GM19238 (cell line): Measurements from ENCODE around the gene MCOLN1.

Experiments
- DNase-seq: peaks from one replicate; pipeline ENCODE4 v3.0.0; 2011; ENCODE audit warnings: low spot score; ENCODE audit not compliant: insufficient read length

MCOLN1 gene

DNA sequence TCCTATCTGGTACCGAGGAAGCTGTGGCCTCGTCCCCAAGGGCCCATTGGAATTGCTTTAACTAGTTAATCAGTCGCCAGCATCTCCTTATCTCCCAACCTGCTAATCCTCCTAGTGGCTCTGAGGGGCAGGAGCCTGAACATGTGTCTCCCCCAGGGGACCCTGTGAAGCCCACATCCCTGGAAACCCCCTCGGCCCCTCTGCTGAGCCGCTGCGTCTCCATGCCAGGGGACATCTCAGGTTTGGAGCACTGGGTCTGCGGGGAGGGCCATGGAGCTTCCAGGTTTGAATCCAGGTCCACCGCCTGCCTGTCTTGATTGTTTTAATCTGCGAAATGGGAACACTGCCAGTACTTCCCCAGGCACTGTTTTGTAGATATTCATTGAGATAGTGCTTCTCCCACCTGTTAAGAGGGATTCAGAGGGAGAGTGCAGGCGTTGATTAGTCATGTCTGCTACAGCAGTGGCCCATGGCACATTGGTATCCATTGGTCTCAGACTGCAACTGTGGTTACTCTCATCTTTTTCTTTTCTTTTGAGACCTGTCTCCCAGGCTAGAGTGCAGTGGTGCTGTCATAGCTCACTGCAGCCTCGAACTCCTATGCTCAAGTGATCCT is 19.5 kb downstream of the MCOLN1 start:
- DNase-seq, result no peak

DNA sequence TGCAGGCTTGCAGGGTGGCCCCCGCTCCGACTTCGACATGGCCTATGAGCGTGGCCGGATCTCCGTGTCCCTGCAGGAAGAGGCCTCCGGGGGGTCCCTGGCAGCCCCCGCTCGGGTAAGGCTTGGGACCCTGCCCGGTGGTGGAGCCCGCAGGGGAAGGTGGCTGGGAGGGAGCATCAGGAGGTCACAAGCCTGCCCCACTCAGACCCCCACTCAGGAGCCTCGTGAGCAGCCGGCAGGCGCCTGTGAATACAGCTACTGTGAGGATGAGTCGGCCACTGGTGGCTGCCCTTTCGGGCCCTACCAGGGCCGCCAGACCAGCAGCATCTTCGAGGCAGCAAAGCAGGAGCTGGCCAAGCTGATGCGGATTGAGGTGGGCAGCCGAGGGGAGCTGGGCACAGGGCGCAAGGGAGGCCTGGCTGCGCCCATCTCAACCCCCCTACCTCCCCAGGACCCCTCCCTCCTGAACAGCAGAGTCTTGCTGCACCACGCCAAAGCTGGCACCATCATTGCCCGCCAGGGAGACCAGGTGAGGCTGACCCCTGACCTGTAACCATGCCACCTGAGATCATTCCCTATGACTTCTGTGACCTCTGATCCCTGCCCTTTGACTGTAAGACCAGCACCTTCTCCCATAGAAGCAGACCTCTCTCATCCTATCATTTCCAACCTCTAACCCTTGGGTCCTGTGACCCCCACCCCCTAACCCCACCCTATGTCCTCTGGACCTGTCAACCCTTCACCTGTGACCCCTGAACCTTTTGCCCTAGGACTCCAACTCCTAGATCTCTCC is 20.3 kb downstream of the MCOLN1 start:
- DNase-seq, result no peak

DNA sequence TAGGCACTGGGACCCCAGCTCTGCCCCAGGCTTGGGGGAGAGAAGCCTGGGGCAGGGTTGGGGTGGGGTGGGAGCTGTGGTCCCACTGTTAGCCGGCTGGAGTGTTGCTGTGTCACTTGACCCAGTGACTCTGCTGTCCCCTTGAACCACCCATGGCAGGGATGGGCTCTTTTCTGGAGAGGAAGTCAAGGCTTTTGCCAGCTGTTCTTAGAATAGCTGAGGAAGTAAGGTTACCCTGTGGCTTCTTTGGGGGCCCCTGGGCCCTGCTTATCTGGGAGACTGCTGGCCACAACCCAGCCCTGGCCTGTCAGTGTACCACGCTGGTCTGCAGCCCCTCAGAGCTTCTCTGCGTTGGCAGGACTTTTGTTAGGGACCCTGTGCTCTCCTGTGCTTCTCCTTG is 22.2 kb downstream of the MCOLN1 start:
- DNase-seq, result no peak

- DNase-seq, result no peak
These were observed 22.9 kb downstream of the MCOLN1 start for GRCh38 chr19:7545300-7545699.

- DNase-seq, result no peak
These were observed 23.5 kb downstream of the MCOLN1 start for GRCh38 chr19:7545904-7546303.

GRCh38 chr19:7547159-7547558 is 24.7 kb downstream of the MCOLN1 start:
- DNase-seq, result no peak

GRCh38 chr19:7549429-7550148 is 27.2 kb downstream of the MCOLN1 start:
- no peak for DNase-seq

- no peak for DNase-seq
These were observed 27.8 kb downstream of the MCOLN1 start for GRCh38 chr19:7550169-7550770.

DNA sequence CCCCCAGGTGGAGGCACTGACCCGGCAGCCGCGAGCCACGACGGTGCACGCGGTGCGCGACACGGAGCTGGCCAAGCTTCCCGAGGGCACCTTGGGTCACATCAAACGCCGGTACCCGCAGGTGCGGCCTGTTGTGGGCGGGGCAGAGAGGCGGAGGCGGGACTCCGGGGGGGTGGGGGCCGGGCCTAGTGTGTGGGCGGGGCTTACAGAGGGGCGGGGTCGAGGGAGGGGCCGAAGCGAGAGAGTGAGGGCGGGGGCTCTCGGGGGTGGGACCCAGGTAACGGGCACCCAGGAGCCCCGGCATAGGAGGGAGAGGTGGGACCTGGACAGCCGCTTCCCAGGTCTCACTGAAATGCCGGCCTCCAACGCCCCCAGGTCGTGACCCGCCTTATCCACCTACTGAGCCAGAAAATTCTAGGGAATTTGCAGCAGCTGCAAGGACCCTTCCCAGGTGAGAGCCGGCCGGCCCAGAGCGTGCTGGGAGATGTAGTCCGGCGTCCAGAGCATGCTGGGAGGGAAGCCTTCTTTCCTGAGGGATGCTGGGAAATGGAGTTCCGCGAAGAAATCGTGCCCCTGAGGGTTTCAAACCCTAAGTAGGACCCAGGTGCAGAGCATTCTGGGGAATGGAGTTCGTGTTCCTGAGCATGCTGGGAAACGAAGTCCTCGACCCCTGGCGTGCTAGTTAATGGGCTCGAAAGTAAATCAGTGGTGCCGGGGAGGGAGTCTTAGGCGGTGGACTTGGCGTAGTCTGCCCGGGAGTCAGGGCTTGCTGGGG is 28.8 kb downstream of the MCOLN1 start:
- peak; percentile 69 for DNase-seq

DNA sequence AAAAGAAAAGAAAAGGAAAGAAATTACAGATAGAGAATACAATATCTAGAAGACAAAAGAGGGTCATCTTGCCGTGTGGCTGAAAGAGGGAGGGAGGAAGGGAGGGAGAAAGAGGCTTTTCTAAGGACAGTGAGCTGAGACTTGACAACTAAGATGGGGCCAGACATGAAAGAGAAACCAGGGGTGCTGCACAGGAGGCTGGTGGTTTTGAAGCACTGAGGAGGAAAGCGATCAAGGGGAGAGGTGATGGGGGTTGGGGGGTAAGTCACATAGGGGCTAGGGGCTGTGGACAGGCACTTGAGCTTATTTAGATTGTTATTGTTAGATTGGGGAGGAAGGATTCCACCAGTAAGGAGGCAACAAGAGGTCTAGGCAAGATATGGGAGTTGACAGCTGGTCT is 30.4 kb downstream of the MCOLN1 start:
- DNase-seq, result peak; percentile 52

GRCh38 chr19:7554565-7554964 is 32.1 kb downstream of the MCOLN1 start:
- DNase-seq, result no peak

DNA sequence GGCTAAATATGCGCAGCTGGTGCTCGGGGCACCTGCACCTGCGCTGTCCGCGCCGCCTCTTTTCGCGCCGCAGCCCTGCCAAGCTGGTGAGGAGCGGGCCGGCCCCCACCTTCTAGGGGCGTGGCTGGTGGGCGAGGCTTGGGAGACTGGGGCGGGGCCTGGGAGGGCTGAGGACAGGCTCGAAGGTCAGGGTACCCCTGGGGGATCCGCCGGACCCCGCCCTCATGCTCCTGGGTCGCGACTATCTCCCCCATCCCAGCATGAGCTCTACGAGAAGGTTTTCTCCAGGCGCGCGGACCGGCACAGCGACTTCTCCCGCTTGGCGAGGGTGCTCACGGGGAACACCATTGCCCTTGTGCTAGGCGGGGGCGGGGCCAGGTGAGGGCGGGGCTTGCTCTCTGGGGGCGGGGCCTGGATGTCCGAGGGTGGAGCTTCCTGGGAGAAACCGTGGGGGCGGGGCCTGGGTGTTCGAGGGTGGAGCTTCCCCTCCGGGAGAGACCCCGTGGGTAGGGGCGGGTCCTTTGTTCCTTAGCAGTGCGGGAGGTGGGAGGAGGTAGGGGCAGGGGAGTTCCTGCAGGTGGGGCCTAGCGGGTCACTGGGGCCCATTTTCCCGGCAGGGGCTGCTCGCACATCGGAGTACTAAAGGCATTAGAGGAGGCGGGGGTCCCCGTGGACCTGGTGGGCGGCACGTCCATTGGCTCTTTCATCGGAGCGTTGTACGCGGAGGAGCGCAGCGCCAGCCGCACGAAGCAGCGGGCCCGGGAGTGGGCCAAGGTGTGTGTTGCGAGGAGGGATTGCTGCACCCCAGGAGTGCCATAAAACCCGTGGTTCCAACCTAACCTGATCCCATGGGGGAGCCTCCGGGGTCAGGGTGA is 32.8 kb downstream of the MCOLN1 start:
- DNase-seq, result no peak

DNA sequence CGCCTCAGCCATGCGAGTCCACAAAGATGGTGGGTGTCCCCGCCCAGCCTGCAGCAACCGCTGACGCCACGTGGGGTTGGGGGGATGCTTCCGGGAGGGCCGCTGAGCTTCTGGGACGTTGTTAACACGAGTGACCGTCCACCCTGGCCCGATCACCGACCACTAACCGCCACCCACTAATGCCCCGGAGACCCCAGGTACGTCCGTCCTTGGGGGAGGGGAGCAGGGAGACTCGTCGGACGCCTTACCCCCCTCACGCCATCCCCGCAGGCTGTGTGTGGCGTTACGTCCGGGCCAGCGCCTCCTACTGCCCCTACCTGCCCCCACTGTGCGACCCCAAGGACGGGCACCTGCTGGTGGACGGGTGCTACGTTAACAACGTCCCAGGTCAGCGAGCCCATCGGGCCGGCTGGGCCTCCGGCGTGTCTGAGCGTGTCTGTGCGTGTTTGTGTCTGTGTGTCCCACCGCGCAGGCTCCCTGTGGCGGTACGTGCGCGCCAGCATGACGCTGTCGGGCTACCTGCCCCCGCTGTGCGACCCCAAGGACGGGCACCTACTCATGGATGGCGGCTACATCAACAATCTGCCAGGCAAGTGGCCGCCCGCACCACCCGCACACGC is 34.4 kb downstream of the MCOLN1 start:
- DNase-seq, result no peak

DNA sequence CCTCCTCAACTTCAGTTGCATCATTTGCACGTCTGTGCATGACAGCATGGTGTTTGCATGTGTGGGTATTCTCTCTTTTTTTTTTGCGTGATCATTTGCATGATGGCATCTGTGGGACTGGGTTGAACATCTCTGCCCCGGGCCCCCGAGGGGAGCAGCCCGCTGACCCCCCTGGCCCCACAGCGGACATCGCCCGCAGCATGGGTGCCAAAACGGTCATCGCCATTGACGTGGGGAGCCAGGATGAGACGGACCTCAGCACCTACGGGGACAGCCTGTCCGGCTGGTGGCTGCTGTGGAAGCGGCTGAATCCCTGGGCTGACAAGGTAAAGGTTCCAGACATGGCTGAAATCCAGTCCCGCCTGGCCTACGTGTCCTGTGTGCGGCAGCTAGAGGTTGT is 36.2 kb downstream of the MCOLN1 start:
- no peak for DNase-seq

GRCh38 chr19:7559102-7559501 is 36.7 kb downstream of the MCOLN1 start:
- DNase-seq, result no peak

- no peak for DNase-seq
These were observed 37.8 kb downstream of the MCOLN1 start for GRCh38 chr19:7560255-7560654.

DNA sequence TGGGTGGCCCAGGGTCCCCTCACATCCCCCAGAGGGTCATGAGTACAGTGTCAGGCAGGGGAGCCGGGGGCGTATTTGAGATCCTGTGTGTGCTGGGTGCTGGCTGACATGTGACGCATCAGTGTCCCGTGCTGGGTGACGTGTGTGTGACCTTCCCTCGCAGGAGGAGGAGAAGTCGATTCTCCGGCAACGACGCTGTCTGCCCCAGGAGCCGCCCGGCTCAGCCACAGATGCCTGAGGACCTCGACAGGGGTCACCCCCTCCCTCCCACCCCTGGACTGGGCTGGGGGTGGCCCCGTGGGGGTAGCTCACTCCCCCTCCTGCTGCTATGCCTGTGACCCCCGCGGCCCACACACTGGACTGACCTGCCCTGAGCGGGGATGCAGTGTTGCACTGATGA is 38.9 kb downstream of the MCOLN1 start:
- no peak for DNase-seq

DNA sequence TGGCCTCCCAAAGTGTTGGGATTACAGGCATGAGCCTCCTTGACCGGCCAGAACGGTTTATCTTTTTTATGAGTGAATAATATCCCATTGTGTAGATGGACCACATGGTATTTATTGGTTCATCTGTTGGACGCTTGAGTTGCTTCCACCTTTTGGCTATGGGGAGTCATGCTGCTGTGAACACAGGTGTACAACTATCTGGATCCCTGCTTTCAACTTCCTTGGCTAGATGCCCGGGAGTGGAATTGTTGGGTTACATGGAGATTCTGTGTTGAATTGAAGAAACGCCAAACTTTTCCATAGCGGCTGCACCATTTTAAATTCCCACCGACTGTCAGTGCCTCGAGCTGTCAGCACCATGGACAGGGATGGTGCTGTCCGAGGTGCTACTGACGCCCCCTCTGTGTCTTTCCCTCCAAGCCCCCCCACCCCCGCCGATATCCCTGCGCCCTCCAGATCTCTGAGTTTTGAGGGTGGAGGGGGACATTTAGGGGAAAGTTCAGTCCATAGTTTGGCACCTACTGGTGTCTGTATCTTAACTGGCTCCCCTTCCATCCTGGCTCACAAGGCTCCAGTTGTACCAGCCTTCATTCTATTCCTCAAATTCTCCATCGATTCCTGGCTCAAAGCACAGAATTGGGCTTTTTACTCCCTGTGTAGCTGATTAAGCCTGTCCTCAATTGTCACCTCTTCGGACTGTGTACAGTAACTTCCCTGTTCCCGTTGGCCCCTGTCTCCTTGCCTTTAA is 40.4 kb downstream of the MCOLN1 start:
- DNase-seq, result no peak

DNA sequence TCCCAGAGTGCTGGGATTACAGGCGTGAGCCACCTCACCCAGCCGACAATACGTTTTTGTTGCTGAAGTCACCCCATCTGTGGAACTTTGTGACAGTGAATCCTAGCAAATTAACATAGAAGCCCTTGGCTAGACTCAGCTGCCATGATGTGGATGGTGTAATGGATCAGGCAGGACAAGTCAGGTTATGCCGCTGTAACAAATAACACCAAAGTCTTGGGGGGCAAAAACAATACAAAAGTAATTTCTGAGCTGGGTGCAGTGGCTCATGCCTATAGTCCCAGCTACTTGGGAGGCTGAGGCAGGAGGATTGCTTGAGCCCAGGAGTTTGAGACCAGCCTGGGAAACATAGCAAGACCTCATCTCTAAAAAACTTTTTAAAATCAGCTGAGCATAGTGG is 42.4 kb downstream of the MCOLN1 start:
- no peak for DNase-seq
